PC-9 (cell line): Measurements from ENCODE around the gene SLX4IP. TPM values are rescaled to one million over a fixed set of nuclear protein-coding genes. Genes with fewer than 3 reads are reported as not detected.

ENCODE experiments used
- BruUV-seq: library from RNA; stranded (reverse); fragments of 400-500 nt; replicated peaks from 2 replicates; lab custom pipeline; 2021; lab: Mats Ljungman, UMichigan
- CTCF ChIA-PET: fragments of 300-600 bp; sonication (Branson Sonifier 250); formaldehyde crosslinking; loops from one replicate; lab custom pipeline; 2022; ENCODE audit warnings: antibody characterized with exemption; lab: Charles Lee
- POLR2A ChIA-PET: fragments of 300-600 bp; sonication (Branson Sonifier 250); formaldehyde crosslinking; loops from one replicate; lab custom pipeline; 2022; ENCODE audit warnings: antibody characterized with exemption; ENCODE audit not compliant: unreplicated experiment; lab: Charles Lee
- DNase-seq, 2 experiments: peaks; one replicate each; pipeline versions ENCODE4 v3.0.0 to v3.0.0-alpha.2; 2015 to 2022; ENCODE audit warnings: mixed read lengths in 1 of 2
- H2AFZ ChIP-seq: fragments of 200-600 bp; sonication (generic); 2 replicates; pipeline ENCODE4 v1.8.1; 2017; ENCODE audit warnings: antibody characterized with exemption
- H3F3A ChIP-seq: fragments of 200-600 bp; sonication (generic); 2 replicates; pipeline ENCODE4 v1.8.1; 2017; ENCODE audit warnings: antibody characterized with exemption, mild to moderate bottlenecking, low read depth; ENCODE audit not compliant: insufficient read depth
- H3K27ac ChIP-seq: fragments of 200-600 bp; sonication (generic); 2 replicates; pipeline ENCODE4 v1.6.1; 2016; ENCODE audit warnings: mixed run types
- H3K27me3 ChIP-seq: fragments of 200-600 bp; sonication (generic); 2 replicates; pipeline ENCODE4 v1.6.1; 2016; ENCODE audit warnings: low read depth, mixed run types; ENCODE audit not compliant: insufficient read depth
- H3K36me3 ChIP-seq: fragments of 200-600 bp; sonication (generic); 2 replicates; pipeline ENCODE4 v1.6.1; 2016; ENCODE audit warnings: low read depth, mixed run types
- H3K4me1 ChIP-seq: fragments of 200-600 bp; sonication (generic); replicated peaks from 2 replicates; pipeline ENCODE4 v1.6.1; 2016; ENCODE audit warnings: mixed run types; ENCODE audit not compliant: insufficient read depth
- H3K4me2 ChIP-seq: fragments of 200-600 bp; sonication (generic); 2 replicates; pipeline ENCODE4 v1.6.1; 2017; ENCODE audit warnings: mixed run types
- H3K4me3 ChIP-seq: fragments of 200-600 bp; sonication (generic); 2 replicates; pipeline ENCODE4 v1.6.1; 2016; ENCODE audit warnings: mixed run types
- H3K79me2 ChIP-seq: fragments of 200-600 bp; sonication (generic); 2 replicates; pipeline ENCODE4 v1.6.1; 2017; ENCODE audit warnings: low read depth, mixed run types
- H3K9me2 ChIP-seq: fragments of 200-600 bp; sonication (generic); 2 replicates; pipeline ENCODE4 v1.8.1; 2017; ENCODE audit warnings: mild to moderate bottlenecking; ENCODE audit not compliant: insufficient read depth
- H3K9me3 ChIP-seq: fragments of 200-600 bp; sonication (generic); 2 replicates; pipeline ENCODE4 v1.8.1; 2016; ENCODE audit warnings: low read depth; ENCODE audit not compliant: insufficient read depth
- H4K20me1 ChIP-seq: fragments of 200-600 bp; sonication (generic); 2 replicates; pipeline ENCODE4 v1.8.1; 2017; ENCODE audit not compliant: insufficient read depth
- EZH2 ChIP-seq: fragments of 200-600 bp; sonication (generic); IDR thresholded peaks from 2 replicates; pipeline ENCODE4 v1.8.0; 2017; ENCODE audit warnings: antibody characterized with exemption, low read depth
- intact Hi-C: fragments of 100-400 bp; cut with micrococcal nuclease; formaldehyde crosslinking; loops from one replicate; pipeline ENCODE4 v1.10.0; 2022; ENCODE audit not compliant: unreplicated experiment
- total RNA-seq: library from RNA; stranded (reverse); gene quantifications from 2 replicates; pipeline ENCODE4 v1.2.3, GENCODE V29; 2021
- TF ChIP-seq, protein P1 (sequence below): fragments of 200-600 bp; sonication (generic); conservative IDR thresholded peaks from 2 replicates; pipeline ENCODE4 v1.6.1; 2017; ENCODE audit warnings: mixed run types, antibody characterized with exemption, mild to moderate bottlenecking, moderate library complexity

The SLX4IP gene
- total RNA-seq, 1 experiment from 2014 or later: 13.4 TPM

DNA sequence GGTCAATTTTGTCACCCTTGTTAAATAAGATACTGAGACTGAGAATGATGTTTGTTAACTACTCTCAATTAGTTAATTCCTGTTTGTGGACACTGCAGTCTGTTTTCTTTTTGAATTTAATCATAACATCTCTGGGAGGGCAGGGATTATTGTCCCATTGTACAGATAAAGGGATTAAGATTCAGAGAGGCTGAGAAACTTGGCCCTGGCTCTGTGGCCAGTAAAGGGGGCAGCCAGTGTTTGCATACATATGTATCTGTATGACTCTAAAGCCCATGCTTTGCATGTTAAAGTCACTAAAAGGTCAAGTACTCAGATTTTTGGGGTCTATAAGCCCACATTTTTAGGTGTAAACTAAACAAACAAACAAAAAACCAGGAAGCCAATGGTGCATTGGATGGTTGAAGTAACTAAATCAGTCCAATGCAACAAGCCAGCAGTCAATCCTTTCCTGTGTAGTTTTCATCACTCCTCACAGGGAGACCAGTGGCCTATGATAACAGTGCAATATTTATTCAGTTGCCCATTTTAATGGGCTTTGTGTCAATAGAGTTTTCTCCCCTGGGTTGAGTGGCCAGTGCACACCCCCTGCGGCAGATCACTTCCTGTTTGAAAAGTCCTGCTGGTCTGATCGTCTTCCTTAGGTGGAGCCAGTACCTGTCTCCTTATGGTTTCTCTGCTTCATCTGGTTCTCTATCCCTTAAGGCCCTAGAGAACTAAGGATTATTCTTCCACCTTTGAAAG lies 106.7 kb downstream of the SLX4IP start:
- CTCF ChIA-PET: no interaction called here

DNA sequence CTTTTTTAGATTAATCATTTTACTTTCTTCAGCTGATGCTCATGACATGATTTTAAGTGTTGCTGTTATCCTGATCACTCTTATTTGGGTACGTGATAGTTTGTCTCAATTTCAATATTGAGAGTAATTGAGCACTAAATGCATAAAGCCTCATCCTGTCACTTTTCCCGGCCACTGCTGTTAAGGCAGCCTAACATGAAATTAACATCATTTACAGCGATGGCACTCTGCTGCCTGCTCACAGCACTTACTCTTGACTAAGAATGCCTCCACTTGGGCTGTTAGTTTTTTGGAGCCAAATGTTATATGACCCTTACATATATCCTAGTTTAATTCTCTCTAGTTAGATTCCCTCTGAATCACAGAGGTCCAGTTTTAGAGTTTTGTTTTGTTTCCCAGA lies 107.3 kb downstream of the SLX4IP start:
- H3F3A ChIP-seq: peaks cover 38% of the 10 kb centered on the region; the same call in 1 of the 2 replicates
- ChIA-PET CTCF (no interaction called here), POLR2A (no interaction called here)
- peaks cover 51% of the 10 kb centered on the region for H3K4me1 ChIP-seq
- H2AFZ ChIP-seq: no peak overlapping the region
- H4K20me1 ChIP-seq: no peaks in the 10 kb centered on the region
- H3K27me3 ChIP-seq: no peaks in the 10 kb centered on the region
- H3K4me3 ChIP-seq: no peak overlapping the region
- peak overlapping the region; percentile 87; the same call in 1 of the 2 replicates for H3K27ac ChIP-seq
- no peaks in the 10 kb centered on the region for H3K9me2 ChIP-seq
- no peak for DNase-seq
- TF ChIP-seq EZH2: no peak
- TF ChIP-seq, protein P1, sequence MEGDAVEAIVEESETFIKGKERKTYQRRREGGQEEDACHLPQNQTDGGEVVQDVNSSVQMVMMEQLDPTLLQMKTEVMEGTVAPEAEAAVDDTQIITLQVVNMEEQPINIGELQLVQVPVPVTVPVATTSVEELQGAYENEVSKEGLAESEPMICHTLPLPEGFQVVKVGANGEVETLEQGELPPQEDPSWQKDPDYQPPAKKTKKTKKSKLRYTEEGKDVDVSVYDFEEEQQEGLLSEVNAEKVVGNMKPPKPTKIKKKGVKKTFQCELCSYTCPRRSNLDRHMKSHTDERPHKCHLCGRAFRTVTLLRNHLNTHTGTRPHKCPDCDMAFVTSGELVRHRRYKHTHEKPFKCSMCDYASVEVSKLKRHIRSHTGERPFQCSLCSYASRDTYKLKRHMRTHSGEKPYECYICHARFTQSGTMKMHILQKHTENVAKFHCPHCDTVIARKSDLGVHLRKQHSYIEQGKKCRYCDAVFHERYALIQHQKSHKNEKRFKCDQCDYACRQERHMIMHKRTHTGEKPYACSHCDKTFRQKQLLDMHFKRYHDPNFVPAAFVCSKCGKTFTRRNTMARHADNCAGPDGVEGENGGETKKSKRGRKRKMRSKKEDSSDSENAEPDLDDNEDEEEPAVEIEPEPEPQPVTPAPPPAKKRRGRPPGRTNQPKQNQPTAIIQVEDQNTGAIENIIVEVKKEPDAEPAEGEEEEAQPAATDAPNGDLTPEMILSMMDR: no peak
- no TSS peak for BruUV-seq
- H3K79me2 ChIP-seq: peaks cover 9% of the 10 kb centered on the region; the same call in 1 of the 2 replicates
- intact Hi-C loops: no loop called here
- no peaks in the 10 kb centered on the region for H3K36me3 ChIP-seq
- no peaks in the 10 kb centered on the region for H3K9me3 ChIP-seq
- H3K4me2 ChIP-seq: no peak overlapping the region

More for the DNA sequence above, 106.7 kb downstream of the SLX4IP start:
- Histone ChIP-seq H3K27ac (peak overlapping the region; percentile 87), H3K36me3 (no peaks in the 10 kb centered on the region), H3K4me3 (no peak overlapping the region), H3K9me2 (no peaks in the 10 kb centered on the region), H3K4me2 (peak overlapping the region; percentile 72), H3F3A (peaks cover 38% of the 10 kb centered on the region), H3K79me2 (peaks cover 9% of the 10 kb centered on the region; the same call in 1 of the 2 replicates), H3K4me1 (peaks cover 57% of the 10 kb centered on the region), H3K27me3 (no peaks in the 10 kb centered on the region), H3K9me3 (no peaks in the 10 kb centered on the region), H2AFZ (no peak overlapping the region), H4K20me1 (no peaks in the 10 kb centered on the region)
- intact Hi-C loops: no loop called here
- no peak for TF ChIP-seq EZH2
- TF ChIP-seq, protein P1: no peak
- BruUV-seq: no TSS peak
- POLR2A ChIA-PET: no interaction called here
- no peak for DNase-seq

DNA sequence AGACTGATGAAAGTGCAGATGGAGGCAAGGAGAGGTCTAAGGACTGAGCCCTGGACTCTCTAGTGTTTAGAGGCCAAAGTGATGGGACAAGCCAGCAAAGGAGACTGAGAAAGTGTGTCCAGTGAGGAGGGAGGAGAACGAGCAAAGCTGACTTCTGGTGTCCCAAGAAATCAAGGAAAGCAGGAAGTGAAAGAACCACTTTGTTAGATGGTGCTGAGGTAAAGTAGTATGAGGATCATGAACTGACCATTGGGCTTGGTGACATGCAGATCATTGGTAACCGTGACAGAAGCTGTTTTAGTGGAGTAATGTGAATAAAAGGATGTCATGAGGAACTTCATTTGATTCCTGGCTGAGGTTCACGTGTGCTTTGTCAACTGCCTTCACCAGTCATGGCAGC lies 108.4 kb downstream of the SLX4IP start:
- H3K4me1 ChIP-seq: peaks cover 41% of the 10 kb centered on the region
- intact Hi-C loops: no loop called here
- no peaks in the 10 kb centered on the region for H3K36me3 ChIP-seq
- BruUV-seq: no TSS peak
- no peaks in the 10 kb centered on the region for H4K20me1 ChIP-seq
- ChIA-PET CTCF (no interaction called here), POLR2A (no interaction called here)
- H3K4me3 ChIP-seq: no peak overlapping the region
- H3K27me3 ChIP-seq: no peaks in the 10 kb centered on the region
- TF ChIP-seq, protein P1: no peak
- TF ChIP-seq EZH2: no peak
- no peaks in the 10 kb centered on the region for H3K9me3 ChIP-seq
- H2AFZ ChIP-seq: no peak overlapping the region
- H3F3A ChIP-seq: peaks cover 31% of the 10 kb centered on the region; the same call in 1 of the 2 replicates
- no peak overlapping the region for H3K27ac ChIP-seq
- no peaks in the 10 kb centered on the region for H3K9me2 ChIP-seq
- H3K4me2 ChIP-seq: no peak overlapping the region
- H3K79me2 ChIP-seq: peaks cover 9% of the 10 kb centered on the region; the same call in 1 of the 2 replicates
- no peak for DNase-seq
